Stimulated activated CD8-positive, alpha-beta memory T cell treated with anti-CD3 and anti-CD28 coated beads, Interleukin-12 subunit alpha, Interleukin-12 subunit beta, amount 100 ng/mL, for 1 hour (primary cell): Measurements from ENCODE around the gene CEP19.
"Not testable (repeated sequence)": the region's sequence is repeated elsewhere in the genome, so short reads cannot be mapped to it uniquely, and the experiment has no call there.

Experiments used
- DNase-seq: peaks from one replicate; pipeline ENCODE4 v3.0.0-alpha.2; 2020; ENCODE audit warnings: low read depth

The CEP19 gene, protein sequence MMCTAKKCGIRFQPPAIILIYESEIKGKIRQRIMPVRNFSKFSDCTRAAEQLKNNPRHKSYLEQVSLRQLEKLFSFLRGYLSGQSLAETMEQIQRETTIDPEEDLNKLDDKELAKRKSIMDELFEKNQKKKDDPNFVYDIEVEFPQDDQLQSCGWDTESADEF

GRCh38 chr3:196711838-196712513 is at the start of gene CEP19, which contains the start of gene PIGX:
Gene CEP19, minus strand, starts transcription at chr3:196712250. Its CDS starts 3,593 bp downstream, at chr3:196708657.
Gene PIGX, plus strand, starts transcription at chr3:196712377.
- DNase-seq = peak; percentile 77

DNA sequence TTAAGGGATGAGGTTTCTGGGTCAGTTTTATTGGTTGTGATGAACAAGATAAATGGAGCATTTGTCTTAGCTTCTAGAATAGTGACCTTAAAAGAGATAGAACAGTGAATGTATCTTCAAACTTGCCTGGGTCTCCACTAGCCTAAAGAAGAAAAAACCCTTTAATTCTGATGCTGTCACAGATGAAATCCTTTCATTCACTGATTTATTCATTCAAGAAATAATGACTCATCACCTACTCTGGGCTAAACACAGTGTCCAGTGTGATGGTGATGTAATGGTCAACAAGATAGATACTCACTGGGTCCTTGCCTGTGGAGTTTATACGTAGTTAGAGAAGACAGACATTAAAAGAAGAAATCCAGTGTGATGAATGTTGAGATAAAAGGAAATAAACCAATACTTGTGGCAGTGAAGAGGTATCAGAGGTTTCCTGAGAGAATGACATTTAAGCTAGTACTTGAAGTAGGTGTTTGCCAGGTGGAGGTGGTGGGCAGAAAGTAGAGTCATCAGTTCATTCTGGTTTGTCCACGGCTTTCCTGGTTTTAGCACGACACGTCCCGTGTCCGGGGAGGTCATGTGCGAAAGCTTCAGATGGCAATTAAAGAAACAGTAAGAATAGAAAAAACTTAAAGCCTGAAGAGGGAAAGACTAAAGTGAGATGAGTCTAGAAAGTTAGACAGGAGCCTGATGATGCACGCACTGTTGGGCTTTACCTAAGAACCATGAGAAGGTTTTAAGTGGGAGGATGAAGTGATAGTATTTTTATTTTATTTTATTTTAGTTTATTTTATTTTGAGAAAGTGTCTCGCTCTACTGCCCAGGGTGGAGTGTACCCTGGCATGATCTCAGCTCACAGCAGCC is 46.1 kb upstream of the CEP19 start:
- DNase-seq = no peak

DNA sequence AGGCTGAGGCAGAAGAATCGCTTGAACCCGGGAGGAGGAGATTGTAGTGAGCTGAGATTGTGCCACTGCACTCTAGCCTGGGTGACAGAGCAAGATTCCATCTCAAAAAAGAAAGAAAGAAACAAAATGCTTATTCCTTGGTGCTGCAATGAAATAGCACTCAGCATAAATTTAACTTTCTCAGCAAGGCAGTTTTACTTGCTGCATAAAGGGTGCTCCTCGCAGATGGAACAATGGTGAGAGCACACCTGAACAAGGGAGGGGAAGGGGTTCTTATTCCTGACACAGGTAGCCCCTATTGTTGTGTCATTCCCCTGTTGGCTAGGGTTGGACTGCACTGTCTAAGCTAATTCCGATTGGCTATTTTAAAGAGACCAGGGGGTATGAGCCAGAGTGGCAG is 44.7 kb upstream of the CEP19 start:
- no peak for DNase-seq

DNA sequence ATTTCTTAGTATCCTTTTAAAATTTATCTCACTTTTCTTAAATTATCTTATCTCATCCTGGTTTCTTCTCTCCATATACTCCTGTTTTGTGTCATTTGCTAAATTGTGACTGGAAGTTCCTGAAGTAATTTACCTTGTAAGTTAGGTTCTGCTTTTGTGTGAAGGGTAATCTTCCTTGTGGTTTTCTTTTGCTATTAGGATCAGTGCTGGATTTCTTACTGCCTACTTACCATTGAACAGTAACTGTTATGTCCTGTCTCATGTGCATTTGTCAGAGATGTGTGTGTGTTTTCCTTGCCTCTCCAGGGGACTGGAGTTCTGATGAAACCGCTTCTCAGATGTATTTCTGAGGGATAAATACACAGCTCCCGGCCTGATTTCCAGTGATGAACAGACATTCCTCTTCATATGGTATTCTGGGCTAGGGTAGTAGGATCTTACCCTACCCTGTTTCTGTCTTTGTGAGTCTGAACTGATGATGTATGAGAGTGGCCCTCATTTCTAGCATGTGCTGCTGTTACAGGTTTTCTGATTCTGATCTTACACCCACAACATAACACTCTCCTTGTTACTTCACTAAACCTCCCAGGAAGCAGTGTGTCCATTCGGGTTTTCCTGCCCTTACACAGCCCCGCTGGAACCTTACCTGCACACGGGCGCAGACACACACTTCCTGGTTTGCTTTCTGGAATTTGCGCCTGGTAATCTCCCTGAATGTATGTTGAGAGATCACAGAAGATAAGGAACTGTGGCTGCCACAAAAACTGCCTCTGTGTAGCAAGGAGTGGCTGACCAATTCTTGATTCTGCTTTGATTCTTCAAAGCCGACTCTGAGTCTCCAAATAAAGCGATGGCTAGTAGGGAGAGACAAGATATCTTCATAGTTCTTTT is 42.3 kb upstream of the CEP19 start:
- DNase-seq = no peak

GRCh38 chr3:196753201-196753600 is 41.2 kb upstream of the CEP19 start:
- no peak for DNase-seq

- DNase-seq = no peak
Measured at GRCh38 chr3:196749125-196749524, 37.1 kb upstream of the CEP19 start.

GRCh38 chr3:196743569-196743968 is 31.5 kb upstream of the CEP19 start:
- not testable (repeated sequence) for DNase-seq

DNA sequence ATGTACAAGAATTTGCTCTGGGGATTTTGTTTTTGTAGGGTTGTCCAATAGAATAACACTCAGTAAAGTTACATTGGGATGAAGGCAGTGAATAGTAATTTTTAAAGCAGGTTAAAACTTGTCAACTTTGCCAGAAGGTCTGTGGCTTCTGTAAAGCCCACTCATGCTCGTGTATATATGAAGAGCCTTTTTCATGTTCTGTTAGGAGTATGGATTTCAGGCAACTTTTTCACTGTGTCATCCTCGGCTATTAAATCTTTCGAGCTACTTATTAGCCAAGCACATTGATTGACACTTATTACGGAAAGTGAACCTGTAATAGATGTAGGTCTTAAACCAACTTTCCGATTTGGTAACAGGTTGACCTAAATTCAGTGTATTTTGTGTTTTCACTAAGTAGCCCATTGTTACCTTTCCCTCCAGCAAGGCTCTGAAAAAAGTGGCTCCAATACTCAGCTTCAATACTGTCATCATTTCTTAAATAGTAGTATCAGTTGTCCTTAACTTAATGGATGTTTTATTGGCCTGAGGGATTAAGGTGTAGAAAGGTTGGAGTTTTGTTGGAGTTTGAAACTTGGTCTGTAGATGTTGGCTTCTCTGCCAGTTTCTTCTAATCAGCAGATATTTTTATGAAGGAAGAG is 29.3 kb upstream of the CEP19 start:
- DNase-seq = no peak

DNA sequence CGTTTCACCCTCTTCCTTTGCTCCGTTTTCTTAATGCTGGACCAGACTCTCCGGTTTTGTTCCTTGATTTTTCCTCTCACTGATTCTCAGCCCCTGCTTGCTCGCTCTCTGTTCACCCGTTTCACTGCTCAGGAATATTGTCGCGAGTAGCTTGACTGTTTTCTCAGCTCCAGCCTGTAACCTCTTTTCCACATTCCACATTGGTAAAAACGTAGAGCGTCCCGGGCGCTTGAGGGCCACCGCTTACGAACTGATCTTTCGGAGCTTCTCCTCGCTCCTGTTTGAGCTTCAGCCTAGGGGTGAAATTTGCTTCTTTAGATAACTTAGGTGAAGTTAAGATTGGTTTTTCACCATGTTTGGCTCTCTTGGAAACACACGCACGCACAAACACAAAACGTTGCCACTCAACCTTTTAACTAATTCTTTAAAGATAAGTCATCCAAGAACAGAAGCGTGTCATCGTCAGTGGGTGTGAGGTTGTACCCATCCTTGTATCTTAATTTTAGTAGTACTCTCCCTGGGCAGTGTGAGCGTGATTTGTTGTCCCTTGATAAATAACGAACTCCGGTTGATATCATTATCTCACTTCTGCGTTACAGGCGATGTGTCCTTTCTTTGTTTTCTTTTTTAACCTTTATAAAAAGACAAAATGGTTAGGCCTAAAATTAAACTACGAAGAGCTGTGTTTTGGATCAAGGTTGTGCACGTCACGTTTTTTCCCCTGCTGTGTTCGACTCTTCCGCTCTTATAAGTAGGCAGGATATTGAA is 28.6 kb upstream of the CEP19 start:
- DNase-seq = peak; percentile 12

DNA sequence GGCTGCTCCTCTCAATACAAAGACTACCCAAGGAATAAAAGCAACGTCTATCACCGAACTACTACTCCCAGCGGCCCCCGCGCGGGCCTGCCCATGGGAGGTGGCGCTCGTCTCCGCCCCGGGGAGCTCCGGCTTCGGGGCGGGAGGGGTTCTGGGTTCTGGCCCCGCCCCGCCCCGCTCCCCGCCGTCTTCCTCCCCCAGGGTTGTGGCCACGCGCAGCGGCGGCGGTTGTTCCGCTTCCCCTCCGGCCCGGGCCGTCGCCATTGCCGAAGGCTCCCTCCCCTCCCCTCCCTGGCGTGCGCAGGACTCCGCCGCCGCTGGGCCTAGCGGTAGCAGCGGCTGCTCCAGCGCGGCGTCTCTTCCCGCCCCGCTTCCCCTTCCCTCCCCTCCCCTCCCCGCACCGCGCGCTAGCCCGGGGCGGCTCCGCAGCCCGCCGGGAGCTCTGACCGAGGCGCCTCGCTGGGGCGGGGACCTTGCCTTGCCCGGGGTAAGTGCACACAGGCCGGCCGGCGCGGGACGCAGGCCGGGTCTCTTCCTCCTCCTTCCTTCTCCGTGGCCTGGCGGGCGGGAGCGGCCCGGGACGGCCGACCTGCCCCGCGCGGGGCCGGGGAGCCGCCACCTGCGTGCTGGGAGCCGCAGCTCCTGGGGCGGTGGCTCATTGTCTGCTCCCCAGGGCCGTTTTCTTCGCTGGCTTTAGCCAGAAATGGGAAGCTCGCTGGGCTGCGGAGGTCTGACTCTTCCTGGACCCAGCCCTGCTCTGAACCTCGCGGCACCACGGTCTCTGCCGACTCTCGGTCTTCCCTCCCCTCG is 27.8 kb upstream of the CEP19 start, which contains the start of gene PAK2:
Gene PAK2, plus strand, starts transcription at position 187 of the 810 bp plus-strand sequence. CDS start 42,790 bp downstream, outside the sequence.
- DNase-seq = peak; percentile 81

DNA sequence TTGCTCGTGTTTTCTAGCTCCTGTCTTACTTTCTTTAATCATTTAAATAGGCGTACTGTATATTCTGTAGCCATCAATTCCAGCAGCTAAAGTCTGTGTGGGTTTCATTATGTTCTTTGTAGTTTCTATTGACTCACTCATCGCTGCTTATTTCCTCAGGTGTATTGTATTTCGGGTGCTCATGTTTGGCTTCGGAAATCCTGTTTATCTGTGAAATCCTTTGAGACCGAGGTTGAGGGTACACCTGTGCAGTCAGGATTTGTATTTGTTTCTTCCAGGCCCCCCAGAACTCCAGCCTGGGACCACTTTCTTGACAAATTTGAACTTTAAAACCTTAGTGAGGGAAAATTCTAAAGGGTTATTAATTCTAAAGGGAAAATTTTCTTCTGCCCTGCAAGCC is 25.6 kb upstream of the CEP19 start:
- DNase-seq = no peak

GRCh38 chr3:196736670-196737374 is 24.8 kb upstream of the CEP19 start:
- DNase-seq = no peak

- DNase-seq = no peak
Measured at GRCh38 chr3:196735751-196736150, 23.7 kb upstream of the CEP19 start.

DNA sequence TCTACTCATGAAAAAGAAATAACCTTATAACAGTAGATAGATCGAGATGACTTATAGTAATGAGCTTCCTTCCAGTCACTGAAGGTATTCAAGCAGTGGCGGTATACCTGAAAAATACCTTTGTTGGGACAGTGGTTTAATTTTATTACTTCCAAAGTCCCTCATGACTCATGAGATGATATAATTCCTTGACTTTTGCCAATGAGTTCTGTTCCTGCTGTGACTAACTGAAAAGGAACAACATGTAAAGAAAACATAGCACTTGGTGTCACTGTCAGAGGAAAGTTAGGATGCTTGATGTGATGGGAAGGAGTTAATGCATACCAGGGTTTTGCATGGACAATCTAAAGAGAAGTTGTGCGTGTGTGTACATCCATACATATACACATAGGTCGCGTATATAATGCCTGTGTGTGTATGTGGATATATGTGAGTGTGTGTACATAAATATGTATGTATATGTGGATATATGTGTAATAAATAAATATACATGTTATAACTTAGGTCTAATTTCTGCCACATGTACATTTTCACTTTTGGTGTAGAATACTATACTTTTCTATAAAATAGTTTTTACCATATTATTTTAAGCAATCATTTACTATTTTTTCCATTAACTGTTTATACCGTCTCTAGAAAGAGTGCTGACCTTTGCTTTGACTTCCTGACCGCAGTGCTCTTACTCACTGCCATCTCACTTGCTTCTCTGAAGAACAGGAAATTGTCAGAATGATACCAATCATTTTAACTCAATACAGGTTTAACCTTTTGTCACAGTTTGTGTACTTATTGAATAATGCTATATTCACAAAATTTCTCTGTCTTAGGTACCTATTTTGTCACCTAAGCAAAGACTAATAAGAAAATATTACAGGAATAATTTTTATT is 15.0 kb upstream of the CEP19 start:
- DNase-seq = no peak

GRCh38 chr3:196721097-196721496 is 9.0 kb upstream of the CEP19 start:
- no peak for DNase-seq

GRCh38 chr3:196717162-196717561 is 5.1 kb upstream of the CEP19 start:
- DNase-seq = not testable (repeated sequence)

- peak; percentile 46 for DNase-seq
Measured at GRCh38 chr3:196712514-196713413, 714 bp upstream of the CEP19 start.
